ENCODE measurements around the gene CAPZB.
A peak's percentile ranks its signal among the peaks of the same experiment; 100 is the strongest.

The CAPZB gene

DNA sequence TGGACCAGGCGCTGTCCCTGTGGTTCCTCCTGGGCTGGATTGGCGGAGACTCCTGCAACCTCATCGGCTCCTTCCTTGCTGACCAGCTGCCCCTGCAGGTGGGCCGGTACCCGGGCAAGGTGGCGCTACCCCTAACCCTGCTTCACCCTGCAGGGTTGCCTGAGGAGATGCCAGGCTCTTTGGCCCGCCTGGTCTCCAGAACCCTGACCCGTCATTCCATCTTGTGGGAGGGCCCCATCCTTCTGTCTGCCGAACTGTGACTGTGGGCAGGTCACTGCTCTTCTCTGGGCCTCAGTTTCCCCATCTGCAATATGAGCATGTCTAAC lies 160.7 kb downstream of the CAPZB start:
- no peak for DNase-seq

- no peak for DNase-seq
Measured at GRCh38 chr1:19323987-19324664, 161.2 kb downstream of the CAPZB start.

DNA sequence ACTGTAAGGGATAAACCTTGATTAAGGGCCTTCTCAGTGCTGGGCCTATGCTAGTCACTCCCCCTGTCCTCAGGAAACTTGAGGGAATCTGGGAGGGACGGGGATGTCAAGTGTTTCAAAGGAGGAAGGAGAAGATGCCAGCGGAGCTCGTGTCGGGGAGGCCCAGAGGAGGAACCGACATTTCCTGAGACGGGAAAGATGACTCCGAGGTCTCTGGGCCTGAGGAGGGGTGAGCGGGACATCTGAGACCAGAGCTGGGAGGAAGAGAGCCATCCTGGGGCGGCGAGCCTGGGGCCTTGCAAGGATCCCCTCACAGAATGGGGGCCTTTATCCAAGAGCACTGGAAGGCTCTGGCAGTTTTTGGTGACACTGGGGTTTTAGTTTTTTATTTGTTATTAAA lies 162.9 kb downstream of the CAPZB start:
- no peak for DNase-seq

- DNase-seq: peak; percentile 39
Measured at GRCh38 chr1:19321071-19321470, 164.3 kb downstream of the CAPZB start.

- peak; percentile 96 for DNase-seq
Measured at GRCh38 chr1:19319196-19319595, 166.1 kb downstream of the CAPZB start.

- DNase-seq: peak; percentile 19
Measured at GRCh38 chr1:19317126-19317910, 168.0 kb downstream of the CAPZB start.

GRCh38 chr1:19315378-19316198 lies 169.8 kb downstream of the CAPZB start:
- DNase-seq: peak; percentile 91

GRCh38 chr1:19313961-19314882 lies 171.1 kb downstream of the CAPZB start:
- DNase-seq: peak; percentile 72

DNA sequence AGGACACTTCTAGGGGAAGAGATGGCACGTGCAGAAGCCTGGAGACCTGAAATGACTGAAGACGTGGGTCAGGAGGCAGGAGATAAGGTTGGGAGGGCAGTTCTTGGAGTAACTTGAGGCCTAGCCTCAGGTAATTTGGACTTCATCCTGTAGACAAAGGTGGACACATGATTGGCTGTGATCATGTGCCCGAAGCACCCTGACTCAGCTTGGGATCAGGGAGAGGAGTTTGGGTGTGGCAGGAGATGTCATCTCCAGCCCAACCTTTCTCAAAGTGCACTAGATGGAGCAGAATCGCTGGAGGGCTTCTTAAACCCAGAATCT lies 171.7 kb downstream of the CAPZB start:
- no peak for DNase-seq

DNA sequence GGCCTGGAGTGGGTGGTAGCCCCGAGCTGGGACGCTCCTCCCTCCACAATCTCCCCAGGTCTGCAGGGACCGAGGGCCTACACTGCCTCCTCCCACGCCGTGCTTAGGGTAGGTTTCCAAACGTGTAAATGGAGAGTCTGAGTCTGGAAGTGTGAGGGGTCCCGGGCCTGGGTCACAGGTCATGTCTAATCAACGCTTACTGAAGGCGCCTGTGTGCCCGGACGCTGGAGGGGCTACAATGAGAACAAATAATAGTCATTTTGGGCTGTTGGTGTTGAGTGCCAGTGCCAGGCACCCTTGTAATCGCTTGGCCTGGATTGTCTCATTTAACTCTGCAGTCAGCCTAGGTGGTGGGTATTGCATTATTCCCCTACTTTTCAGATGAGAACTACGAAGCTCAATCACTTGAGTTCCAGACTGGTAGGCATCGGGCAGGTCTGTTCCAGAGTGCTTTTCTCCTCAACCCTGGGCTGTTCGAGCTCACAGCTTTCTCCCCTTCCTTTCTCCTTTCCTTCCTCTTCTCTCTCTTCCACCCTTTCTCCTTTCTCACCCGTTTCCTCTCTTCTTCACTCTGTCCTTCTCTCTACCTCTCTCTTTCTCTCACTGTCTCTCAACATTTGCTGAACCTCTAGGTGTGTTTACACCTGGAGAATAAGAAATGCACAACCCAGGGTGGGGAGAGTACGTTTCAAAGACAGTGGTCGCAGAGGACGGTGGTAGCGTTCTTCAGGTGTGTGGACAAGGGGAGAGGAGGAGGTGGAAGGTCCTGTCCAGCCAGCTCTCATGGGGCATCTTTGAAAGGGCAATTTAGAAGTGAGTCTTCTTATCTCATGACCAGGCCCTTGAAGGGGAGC lies 172.3 kb downstream of the CAPZB start:
- no peak for DNase-seq

DNA sequence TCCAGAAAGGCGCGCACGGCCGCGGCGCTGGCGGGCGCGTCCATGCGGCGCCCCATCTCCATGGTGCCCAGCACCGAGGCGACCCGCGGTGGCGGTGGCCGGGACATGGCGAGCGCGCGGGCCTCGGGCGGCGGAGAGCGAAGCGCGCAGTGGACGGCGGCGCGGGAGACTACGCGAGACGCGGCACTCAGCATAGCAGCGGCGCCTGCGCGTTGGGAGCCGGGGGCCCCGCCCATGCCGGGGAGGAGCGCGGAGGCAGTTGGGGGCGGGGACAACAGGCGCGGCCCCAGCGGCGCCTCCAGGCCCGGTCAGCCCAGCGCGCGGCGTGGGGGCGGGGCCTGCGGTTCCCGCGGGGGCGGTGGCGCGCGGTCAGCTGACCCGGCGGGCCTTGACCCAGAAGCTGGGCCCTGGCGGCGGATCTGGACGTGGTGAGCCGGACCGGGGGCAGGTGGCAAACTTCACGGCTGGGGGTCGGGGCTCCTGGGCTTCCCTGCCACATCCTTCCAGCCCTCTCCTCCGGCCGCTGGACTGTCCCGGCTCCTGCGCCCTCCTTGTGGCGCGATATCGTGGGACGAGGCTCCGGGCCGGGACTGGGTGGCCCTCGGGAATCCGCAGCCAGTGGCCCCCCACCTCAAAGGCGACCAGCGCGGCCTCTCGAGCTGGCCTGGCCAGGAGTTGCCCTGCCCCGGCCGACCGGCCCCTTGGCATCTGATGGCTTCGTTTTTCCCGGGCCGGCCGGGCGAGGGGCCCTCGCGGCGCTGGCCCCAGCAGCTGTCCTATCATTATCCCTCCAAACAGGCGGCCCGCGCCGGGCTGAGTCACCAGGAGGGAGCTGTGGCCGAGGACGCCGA lies 173.2 kb downstream of the CAPZB start, which contains the start of the genes AKR7A2 and SLC66A1:
Gene AKR7A2, minus strand, starts transcription at position 214 of the 851 bp plus-strand sequence. Its CDS starts 20 bp downstream, at position 194.
Gene SLC66A1, plus strand, starts transcription at position 396 of the 851 bp plus-strand sequence. CDS start 5,352 bp downstream, outside the sequence.
- peak; percentile 84 for DNase-seq

- DNase-seq: no peak
Measured at GRCh38 chr1:19311503-19311930, 173.8 kb downstream of the CAPZB start.

- no peak for DNase-seq
Measured at GRCh38 chr1:19310720-19311502, 174.4 kb downstream of the CAPZB start.

DNA sequence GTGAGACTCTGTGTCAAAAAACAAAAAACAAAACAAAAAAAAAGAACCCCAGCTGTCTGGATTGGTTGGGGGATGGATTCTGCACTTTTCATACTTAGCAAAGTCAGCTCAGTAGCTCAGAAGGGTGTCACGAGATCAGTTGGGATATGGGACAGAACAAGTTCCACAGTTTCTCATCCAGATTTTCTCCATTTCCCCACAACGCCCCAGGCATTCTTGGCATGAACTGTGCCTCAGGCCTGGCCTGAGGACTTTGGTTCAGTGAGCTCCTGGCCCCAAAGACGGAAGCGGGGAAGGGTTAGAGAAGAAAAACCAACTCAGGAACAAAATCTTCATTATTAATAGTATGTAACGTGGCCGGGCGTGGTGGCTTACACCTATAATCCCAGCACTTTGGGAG lies 175.3 kb downstream of the CAPZB start:
- DNase-seq: no peak

DNA sequence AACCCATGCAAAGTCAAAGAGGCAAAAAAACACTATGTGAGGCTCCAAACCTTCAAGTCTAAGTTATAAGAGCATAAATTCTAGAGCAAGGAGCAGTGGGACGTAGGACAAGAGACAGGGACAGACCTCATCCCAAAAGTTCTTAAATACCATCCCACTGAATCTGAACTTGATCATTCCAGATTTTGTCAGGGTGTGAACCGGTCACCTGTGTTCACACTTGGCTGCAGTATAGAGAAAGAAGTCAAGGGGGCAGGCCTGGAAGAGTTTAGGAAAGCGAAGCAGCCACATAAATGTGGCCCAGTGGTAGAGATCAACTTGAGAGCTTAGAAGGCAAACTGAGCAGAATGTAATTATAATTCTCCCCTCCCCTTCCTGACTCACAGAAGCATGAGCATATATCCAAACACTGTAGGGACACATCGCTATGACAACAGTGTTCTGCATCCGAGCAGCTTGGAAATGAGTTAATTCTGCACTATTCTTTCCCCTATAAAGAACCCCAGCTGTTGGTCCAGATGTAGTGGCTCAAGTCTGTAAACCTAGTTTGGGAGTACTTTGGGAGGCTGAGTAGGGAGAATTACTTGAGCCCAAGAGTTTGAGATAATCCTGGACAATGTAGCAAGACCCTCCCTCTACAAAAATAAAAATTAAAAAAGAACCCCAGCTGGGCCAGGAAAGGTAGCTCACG lies 176.1 kb downstream of the CAPZB start:
- peak; percentile 13 for DNase-seq

DNA sequence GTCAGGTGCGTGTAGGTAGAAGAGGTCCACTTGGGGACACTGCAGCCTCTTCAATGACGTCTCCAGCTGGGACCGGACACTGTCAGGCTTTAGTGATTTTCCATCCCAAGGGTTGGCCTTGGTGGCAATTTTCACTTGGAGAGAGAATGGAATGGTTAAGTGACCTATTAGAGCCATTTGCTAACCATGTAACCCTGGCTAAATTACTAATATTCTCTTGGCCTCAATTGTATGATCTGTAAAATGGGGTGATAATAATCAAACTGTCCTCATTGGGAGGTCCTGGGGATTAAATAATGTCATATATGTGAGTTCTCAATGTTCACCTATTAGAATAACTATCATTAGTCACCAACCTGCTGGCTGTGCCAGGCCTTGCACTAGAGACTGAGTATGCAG lies 176.8 kb downstream of the CAPZB start:
- no peak for DNase-seq

DNA sequence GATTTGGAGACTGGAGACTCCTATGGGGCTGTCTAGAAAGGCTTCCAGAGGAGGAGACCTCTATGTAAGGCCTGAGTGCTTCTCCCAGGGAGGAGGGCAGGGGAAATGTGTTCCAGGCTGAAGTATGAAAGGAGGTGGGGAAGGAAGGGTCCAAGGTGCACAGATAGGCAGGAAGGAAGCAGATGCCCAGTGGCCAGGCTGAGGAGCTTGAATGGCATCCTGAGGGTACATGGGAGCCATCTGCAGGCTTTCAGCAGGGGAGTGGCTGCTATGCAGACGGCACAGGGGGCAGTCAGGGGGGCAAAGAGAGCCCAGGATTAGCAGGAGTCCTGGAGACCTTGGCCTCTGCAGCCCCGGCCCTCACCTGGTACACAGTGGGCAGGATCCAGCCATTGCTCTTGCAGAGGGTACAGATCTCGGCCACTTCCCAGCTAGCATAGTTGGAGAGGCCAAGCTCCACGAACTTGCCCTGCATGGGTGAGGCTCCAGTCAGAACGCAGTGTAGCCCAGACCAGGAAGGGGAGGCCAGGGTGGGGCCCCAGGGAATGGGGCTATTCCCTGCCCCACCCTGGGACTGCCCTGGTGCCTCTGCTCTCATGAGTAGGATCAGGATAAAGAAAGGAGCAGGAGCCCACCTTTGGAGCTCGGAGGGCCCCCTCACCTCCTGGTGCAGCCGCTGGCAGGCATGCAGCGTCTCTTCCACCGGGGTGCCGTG lies 177.4 kb downstream of the CAPZB start:
- no peak for DNase-seq

DNA sequence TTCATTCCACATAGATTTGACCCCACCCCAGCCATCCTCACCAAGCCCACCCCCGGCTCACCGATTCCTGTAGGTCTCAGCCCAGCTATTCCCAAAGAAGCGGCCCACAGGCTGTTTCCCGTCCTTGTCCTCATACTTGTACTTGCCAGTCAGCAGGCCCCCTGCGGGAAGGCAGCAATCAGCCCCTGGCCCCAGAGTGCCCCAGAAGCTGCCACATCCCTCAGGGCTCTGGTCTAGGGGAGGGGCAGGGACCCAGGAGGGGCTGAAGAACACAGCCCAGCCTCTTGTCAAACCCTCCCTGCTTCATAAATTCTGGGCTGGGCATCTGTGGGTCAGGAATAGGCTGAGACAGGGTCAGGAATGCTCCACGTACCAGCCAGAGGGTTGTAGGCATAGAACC lies 178.4 kb downstream of the CAPZB start:
- DNase-seq: no peak
